SK-N-SH treated with all-trans-retinoic acid at 6 μM for 48 hours (cell line): ENCODE measurements around the gene THAP6.
A peak's percentile ranks its signal among the peaks of the same experiment; 100 is the strongest.
"Not testable (repeated sequence)": the region's sequence is repeated elsewhere in the genome, so short reads cannot be mapped to it uniquely, and the experiment has no call there.

Experiments used
- ATAC-seq: fragments of 200-7000 bp; cut with Tn5 transposase; 3 replicates; pipeline ENCODE4 v1.9.1; 2020; ENCODE audit warnings: mild to moderate bottlenecking, moderate library complexity
- BACH2 ChIP-seq: fragments of 250-450 bp; sonication (Bioruptor Pico); IDR thresholded peaks from 2 replicates; pipeline ENCODE4 v1.9.0; 2021; ENCODE audit warnings: mild to moderate bottlenecking, borderline replicate concordance
- CREB5 ChIP-seq: fragments of 250-450 bp; sonication (Bioruptor Pico); IDR thresholded peaks from 2 replicates; pipeline ENCODE4 v1.5.1; 2020; ENCODE audit warnings: low read depth, mild to moderate bottlenecking, moderate library complexity
- CSDC2 ChIP-seq: fragments of 250-450 bp; sonication (Bioruptor Pico); IDR thresholded peaks from 2 replicates; pipeline ENCODE4 v1.5.0; 2020; ENCODE audit warnings: mild to moderate bottlenecking, moderate library complexity
- CSRNP3 ChIP-seq: fragments of 250-450 bp; sonication (Bioruptor Pico); IDR thresholded peaks from 2 replicates; pipeline ENCODE4 v1.5.1; 2021; ENCODE audit warnings: mild to moderate bottlenecking, moderate library complexity
- GLIS3 ChIP-seq: fragments of 250-450 bp; sonication (Bioruptor Pico); IDR thresholded peaks from 2 replicates; pipeline ENCODE4 v1.5.0; 2020; ENCODE audit warnings: mild to moderate bottlenecking, moderate library complexity
- ISL1 ChIP-seq: fragments of 250-450 bp; sonication (Bioruptor Pico); IDR thresholded peaks from 2 replicates; pipeline ENCODE4 v2.1.2; 2022; ENCODE audit warnings: mild to moderate bottlenecking, moderate library complexity
- OSR1 ChIP-seq: fragments of 250-450 bp; sonication (Bioruptor Pico); IDR thresholded peaks from 2 replicates; pipeline ENCODE4 v1.8.0; 2022; ENCODE audit warnings: moderate library complexity, mild to moderate bottlenecking, inconsistent platforms
- PATZ1 ChIP-seq: fragments of 250-450 bp; sonication (Bioruptor Pico); IDR thresholded peaks from 2 replicates; pipeline ENCODE4 v1.8.0; 2020; ENCODE audit warnings: mild to moderate bottlenecking, moderate library complexity, borderline replicate concordance
- PPARA ChIP-seq: fragments of 250-450 bp; sonication (Bioruptor Pico); IDR thresholded peaks from 2 replicates; pipeline ENCODE4 v1.5.0; 2020; ENCODE audit warnings: mild to moderate bottlenecking, borderline replicate concordance
- RARB ChIP-seq: fragments of 250-450 bp; sonication (Bioruptor Pico); IDR thresholded peaks from 2 replicates; pipeline ENCODE4 v1.8.0; 2021; ENCODE audit warnings: mild to moderate bottlenecking, moderate library complexity
- SNAI2 ChIP-seq: fragments of 250-450 bp; sonication (Bioruptor Pico); IDR thresholded peaks from 2 replicates; pipeline ENCODE4 v1.5.0; 2020; ENCODE audit warnings: mild to moderate bottlenecking, moderate library complexity
- TCF4 ChIP-seq: fragments of 250-450 bp; sonication (Bioruptor Pico); IDR thresholded peaks from 2 replicates; pipeline ENCODE4 v1.8.0; 2021; ENCODE audit warnings: mild to moderate bottlenecking, moderate library complexity, borderline replicate concordance
- TOX ChIP-seq: fragments of 250-450 bp; sonication (Bioruptor Pico); IDR thresholded peaks from 2 replicates; pipeline ENCODE4 v1.8.0; 2021; ENCODE audit warnings: mild to moderate bottlenecking, moderate library complexity, borderline replicate concordance
- TSHZ2 ChIP-seq: fragments of 250-450 bp; sonication (Bioruptor Pico); IDR thresholded peaks from 2 replicates; pipeline ENCODE4 v1.5.0; 2020; ENCODE audit warnings: mild to moderate bottlenecking, moderate library complexity
- ZC3H10 ChIP-seq: fragments of 250-450 bp; sonication (Bioruptor Pico); IDR thresholded peaks from 2 replicates; pipeline ENCODE4 v1.5.1; 2021; ENCODE audit warnings: mild to moderate bottlenecking, moderate library complexity
- ZFP30 ChIP-seq: fragments of 450-650 bp; formaldehyde crosslinking; IDR thresholded peaks from 2 replicates; pipeline ENCODE4 v1.5.0; 2022; ENCODE audit warnings: mild to moderate bottlenecking, moderate library complexity
- ZNF565 ChIP-seq: fragments of 450-650 bp; formaldehyde crosslinking; conservative IDR thresholded peaks from 2 replicates; pipeline ENCODE4 v1.5.0; 2020; ENCODE audit warnings: low read depth, mild to moderate bottlenecking, moderate library complexity
- ZNF70 ChIP-seq: fragments of 450-650 bp; formaldehyde crosslinking; IDR thresholded peaks from 2 replicates; pipeline ENCODE4 v1.5.0; 2020; ENCODE audit warnings: mild to moderate bottlenecking, moderate library complexity

THAP6 gene

GRCh38 chr4:75530556-75531322 is 16.5 kb downstream of the THAP6 start:
- no peak for ATAC-seq
- TF ChIP-seq TCF4 (no peak), TSHZ2 (CRISPR knock-in tag) (no peak), CSDC2 (no peak), OSR1 (CRISPR knock-in tag) (no peak), TOX (no peak), ZC3H10 (no peak), GLIS3 (CRISPR knock-in tag) (no peak)

- ATAC-seq = not testable (repeated sequence)
Observed at GRCh38 chr4:75531536-75532143, 17.4 kb downstream of the THAP6 start.

- not testable (repeated sequence) for ATAC-seq
Observed at GRCh38 chr4:75533339-75533887, 19.1 kb downstream of the THAP6 start.

GRCh38 chr4:75533926-75534325 is 19.7 kb downstream of the THAP6 start:
- not testable (repeated sequence) for ATAC-seq

- not testable (repeated sequence) for ATAC-seq
Observed at GRCh38 chr4:75537308-75537707, 23.0 kb downstream of the THAP6 start.

- TF ChIP-seq CREB5 (CRISPR knock-in tag) (peak; percentile 55; the same call in 1 of the 2 replicates), TCF4 (peak; percentile 40; the same call in 1 of the 2 replicates), ISL1 (CRISPR knock-in tag) (peak; percentile 87), BACH2 (CRISPR knock-in tag) (no peak)
- ATAC-seq = peak; percentile 84
Observed at GRCh38 chr4:75542824-75543223, 28.6 kb downstream of the THAP6 start.

GRCh38 chr4:75544220-75544619 is 29.9 kb downstream of the THAP6 start:
- not testable (repeated sequence) for ATAC-seq

GRCh38 chr4:75544870-75545269 is 30.6 kb downstream of the THAP6 start:
- no peak for TF ChIP-seq TOX
- no peak for TF ChIP-seq SNAI2 (CRISPR knock-in tag)
- no peak for TF ChIP-seq RARB (CRISPR knock-in tag)
- no peak for TF ChIP-seq ZFP30 (CRISPR knock-in tag)
- no peak for TF ChIP-seq OSR1 (CRISPR knock-in tag)
- TF ChIP-seq PATZ1 = no peak
- TF ChIP-seq ISL1 (CRISPR knock-in tag) = no peak
- TF ChIP-seq PPARA (CRISPR knock-in tag) = no peak
- TF ChIP-seq ZNF565 (CRISPR knock-in tag) = no peak
- TF ChIP-seq CSDC2 = no peak
- TF ChIP-seq CSRNP3 (CRISPR knock-in tag) = no peak
- no peak for TF ChIP-seq ZNF70 (CRISPR knock-in tag)
- TF ChIP-seq BACH2 (CRISPR knock-in tag) = no peak
- no peak for ATAC-seq
